Osteoblast (primary cell): ENCODE data around the gene BAG3. TPM values are rescaled to one million over a fixed set of nuclear protein-coding genes. Genes with fewer than 3 reads are reported as not detected.
"Not testable (repeated sequence)": the region's sequence is repeated elsewhere in the genome, so short reads cannot be mapped to it uniquely, and the experiment has no call there.

Experiments used
- DNase-seq: peaks from one replicate; pipeline ENCODE4 v3.0.0; 2011; ENCODE audit warnings: low spot score, mixed read lengths; ENCODE audit not compliant: insufficient read length; ENCODE audit errors: missing footprints
- H2AFZ ChIP-seq: 2 replicates; pipeline ENCODE4 v1.6.0; 2011; ENCODE audit warnings: mild to moderate bottlenecking, low read length
- H3K27ac ChIP-seq: 2 replicates; pipeline ENCODE4 v1.5.1; 2011; ENCODE audit warnings: mild to moderate bottlenecking, low read depth, low read length, moderate library complexity
- H3K27me3 ChIP-seq: 2 replicates; pipeline ENCODE4 v1.6.0; 2012; ENCODE audit warnings: mild to moderate bottlenecking, control low read depth, inconsistent platforms, low read length, moderate library complexity; ENCODE audit not compliant: insufficient read depth
- H3K36me3 ChIP-seq: 2 replicates; pipeline ENCODE4 v1.5.1; 2011; ENCODE audit warnings: mild to moderate bottlenecking, low read length, control low read depth, moderate library complexity; ENCODE audit not compliant: insufficient read depth
- H3K4me1 ChIP-seq: 2 replicates; pipeline ENCODE4 v1.5.1; 2011; ENCODE audit warnings: mild to moderate bottlenecking, low read length, control low read depth, moderate library complexity; ENCODE audit not compliant: insufficient read depth
- H3K4me2 ChIP-seq: 2 replicates; pipeline ENCODE4 v1.6.0; 2011; ENCODE audit warnings: mild to moderate bottlenecking, low read length; ENCODE audit not compliant: insufficient read depth
- H3K4me3 ChIP-seq: fragments of 200-600 bp; sonication (generic); 3 replicates; pipeline ENCODE4 v1.5.1; 2012; ENCODE audit warnings: mild to moderate bottlenecking, low read length, inconsistent platforms; ENCODE audit not compliant: insufficient read depth
- H3K79me2 ChIP-seq: 2 replicates; pipeline ENCODE4 v1.6.0; 2012; ENCODE audit warnings: mild to moderate bottlenecking, low read length, control low read depth, inconsistent platforms; ENCODE audit not compliant: insufficient read depth
- H3K9me3 ChIP-seq: 2 replicates; pipeline ENCODE4 v1.5.1; 2011; ENCODE audit warnings: low read depth, low read length, control low read depth
- H4K20me1 ChIP-seq: 2 replicates; pipeline ENCODE4 v1.6.0; 2012; ENCODE audit warnings: mild to moderate bottlenecking, low read length, control low read depth; ENCODE audit not compliant: insufficient read depth
- total RNA-seq: library from RNA; depleted of rRNA; stranded (reverse); fragments of >200 nt; gene quantifications from 2 replicates; pipeline ENCODE4 v1.2.3, GENCODE V29; 2012
- TF ChIP-seq, protein P1 (sequence below): IDR thresholded peaks from 2 replicates; pipeline ENCODE4 v1.5.1; 2011; ENCODE audit warnings: mild to moderate bottlenecking, low read depth, low read length, moderate library complexity; ENCODE audit errors: extremely low read depth

BAG3 gene
- total RNA-seq, 1 donor = 12.7 TPM

GRCh38 chr10:119705434-119705831 is 54.3 kb downstream of the BAG3 start:
- DNase-seq = no peak
- no peaks in the 10 kb centered on the region for H4K20me1 ChIP-seq

DNA sequence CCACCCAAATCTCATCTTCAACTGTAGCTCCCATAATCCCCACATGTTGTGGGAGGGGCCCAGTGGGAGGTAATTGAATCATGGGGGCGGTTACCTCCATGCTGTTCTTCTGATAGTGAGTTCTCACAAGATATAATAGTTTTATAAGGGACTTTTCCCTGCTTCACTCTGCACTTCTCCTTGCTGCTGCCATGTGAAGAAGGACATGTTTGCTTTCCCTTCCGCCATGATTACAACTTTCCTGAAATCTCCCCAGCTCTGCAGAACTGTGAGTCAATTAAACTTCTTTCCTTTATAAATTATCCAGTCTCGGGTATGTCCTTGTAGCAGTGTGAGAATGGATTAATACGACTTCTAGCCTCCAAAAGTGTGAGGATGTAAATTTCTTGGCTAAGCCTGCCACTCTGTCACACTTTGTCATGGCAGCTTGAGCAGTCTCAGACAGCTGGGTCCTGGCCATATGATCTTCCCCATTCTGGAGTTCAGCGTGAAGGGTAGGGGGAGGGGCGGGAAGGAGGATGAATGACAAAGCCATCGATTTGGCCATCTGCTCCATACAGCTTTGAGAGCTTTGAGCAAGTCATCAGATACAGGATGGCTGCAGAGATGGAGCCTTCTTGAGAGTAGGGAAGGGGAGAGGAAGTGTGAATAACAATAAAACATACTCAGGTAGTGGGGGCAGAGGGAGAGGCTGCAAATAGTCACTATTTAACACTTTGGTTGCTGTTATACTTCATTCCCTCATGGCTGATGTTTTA is 55.5 kb downstream of the BAG3 start:
- Histone ChIP-seq H3K4me2 (no peak overlapping the region), H3K4me1 (no peaks in the 10 kb centered on the region), H3K36me3 (no peaks in the 10 kb centered on the region), H3K27ac (no peak overlapping the region), H3K9me3 (no peaks in the 10 kb centered on the region), H4K20me1 (no peaks in the 10 kb centered on the region), H2AFZ (no peak overlapping the region), H3K4me3 (no peak overlapping the region), H3K79me2 (no peaks in the 10 kb centered on the region), H3K27me3 (no peaks in the 10 kb centered on the region)
- TF ChIP-seq, protein P1, sequence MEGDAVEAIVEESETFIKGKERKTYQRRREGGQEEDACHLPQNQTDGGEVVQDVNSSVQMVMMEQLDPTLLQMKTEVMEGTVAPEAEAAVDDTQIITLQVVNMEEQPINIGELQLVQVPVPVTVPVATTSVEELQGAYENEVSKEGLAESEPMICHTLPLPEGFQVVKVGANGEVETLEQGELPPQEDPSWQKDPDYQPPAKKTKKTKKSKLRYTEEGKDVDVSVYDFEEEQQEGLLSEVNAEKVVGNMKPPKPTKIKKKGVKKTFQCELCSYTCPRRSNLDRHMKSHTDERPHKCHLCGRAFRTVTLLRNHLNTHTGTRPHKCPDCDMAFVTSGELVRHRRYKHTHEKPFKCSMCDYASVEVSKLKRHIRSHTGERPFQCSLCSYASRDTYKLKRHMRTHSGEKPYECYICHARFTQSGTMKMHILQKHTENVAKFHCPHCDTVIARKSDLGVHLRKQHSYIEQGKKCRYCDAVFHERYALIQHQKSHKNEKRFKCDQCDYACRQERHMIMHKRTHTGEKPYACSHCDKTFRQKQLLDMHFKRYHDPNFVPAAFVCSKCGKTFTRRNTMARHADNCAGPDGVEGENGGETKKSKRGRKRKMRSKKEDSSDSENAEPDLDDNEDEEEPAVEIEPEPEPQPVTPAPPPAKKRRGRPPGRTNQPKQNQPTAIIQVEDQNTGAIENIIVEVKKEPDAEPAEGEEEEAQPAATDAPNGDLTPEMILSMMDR = no peak
- DNase-seq = no peak

More at GRCh38 chr10:119705434-119705831, 54.3 kb downstream of the BAG3 start:
- H3K27ac ChIP-seq = no peak overlapping the region
- TF ChIP-seq, protein P1 = no peak
- no peaks in the 10 kb centered on the region for H3K36me3 ChIP-seq
- no peaks in the 10 kb centered on the region for H3K79me2 ChIP-seq
- H3K9me3 ChIP-seq = no peaks in the 10 kb centered on the region
- H3K27me3 ChIP-seq = no peaks in the 10 kb centered on the region
- H3K4me3 ChIP-seq = no peak overlapping the region
- H3K4me2 ChIP-seq = no peak overlapping the region
- no peak overlapping the region for H2AFZ ChIP-seq
- H3K4me1 ChIP-seq = no peaks in the 10 kb centered on the region

GRCh38 chr10:119707331-119707730 is 56.2 kb downstream of the BAG3 start:
- not testable (repeated sequence) for H3K4me2 ChIP-seq, H3K4me1 ChIP-seq, H3K36me3 ChIP-seq, H3K27me3 ChIP-seq, H3K27ac ChIP-seq, H3K4me3 ChIP-seq, H2AFZ ChIP-seq, H4K20me1 ChIP-seq, H3K79me2 ChIP-seq, DNase-seq, H3K9me3 ChIP-seq

DNA sequence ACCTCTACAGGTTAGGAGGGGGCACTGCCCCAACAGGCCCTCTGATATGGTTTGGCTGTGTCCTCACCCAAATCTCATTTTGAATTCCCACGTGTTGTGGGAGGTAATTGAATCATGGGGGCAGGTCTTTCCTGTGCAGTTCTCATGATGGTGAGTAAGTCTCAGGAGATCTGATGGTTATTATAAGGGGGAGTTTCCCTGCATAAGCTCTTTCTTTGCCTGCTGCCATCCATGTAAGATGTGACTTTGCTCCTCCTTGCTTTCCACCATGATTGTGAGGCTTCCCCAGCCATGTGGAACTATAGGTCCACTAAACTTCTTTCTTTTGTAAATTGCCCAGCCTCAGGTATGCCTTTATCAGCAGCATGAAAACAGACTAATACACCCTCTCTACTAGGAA is 59.8 kb downstream of the BAG3 start:
- not testable (repeated sequence) for H3K27me3 ChIP-seq, DNase-seq, H3K4me3 ChIP-seq, H3K4me1 ChIP-seq, H3K79me2 ChIP-seq, H3K27ac ChIP-seq, H3K9me3 ChIP-seq, H2AFZ ChIP-seq, H3K4me2 ChIP-seq, H3K36me3 ChIP-seq, H4K20me1 ChIP-seq

DNA sequence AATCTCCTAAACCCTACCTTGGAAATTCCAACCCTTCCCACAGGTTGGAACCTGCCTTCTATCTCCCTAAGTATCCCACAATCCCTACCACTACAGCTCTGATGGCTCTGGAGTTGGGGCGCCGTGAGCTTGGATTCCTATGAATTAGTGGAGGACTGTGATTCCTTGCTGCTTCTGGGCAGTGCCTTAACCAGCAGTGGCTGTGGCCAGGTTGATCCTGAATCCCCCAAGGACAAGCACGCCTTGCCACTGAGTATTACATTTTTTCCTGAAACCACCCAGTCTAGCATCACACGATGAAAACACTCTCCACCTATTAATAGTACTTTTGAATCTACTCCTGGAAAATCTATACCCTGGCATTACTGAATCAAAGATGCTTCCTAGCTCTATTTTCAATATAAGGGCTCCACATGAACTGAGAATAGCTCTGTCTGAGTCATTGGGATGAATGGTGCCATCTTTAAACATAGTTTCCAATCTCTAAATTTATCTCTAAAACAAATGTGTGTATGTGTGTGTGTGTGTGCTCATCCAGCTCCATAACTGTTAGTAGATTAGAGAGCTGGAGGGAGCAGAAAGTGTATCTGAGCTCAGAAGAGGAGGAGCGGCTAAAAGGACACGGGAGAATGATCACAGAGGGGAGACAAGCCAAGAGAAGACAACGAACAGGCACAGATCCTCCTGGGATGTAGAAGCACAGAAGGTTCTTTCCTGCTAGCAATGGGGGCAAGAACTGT is 62.7 kb downstream of the BAG3 start:
- DNase-seq = no peak
- TF ChIP-seq, protein P1 = no peak
- no peak overlapping the region for H3K27ac ChIP-seq
- H3K4me1 ChIP-seq = no peaks in the 10 kb centered on the region
- H3K4me2 ChIP-seq = no peak overlapping the region
- no peaks in the 10 kb centered on the region for H3K79me2 ChIP-seq
- no peaks in the 10 kb centered on the region for H3K36me3 ChIP-seq
- H3K27me3 ChIP-seq = no peaks in the 10 kb centered on the region
- H4K20me1 ChIP-seq = no peaks in the 10 kb centered on the region
- no peak overlapping the region for H3K4me3 ChIP-seq
- H3K9me3 ChIP-seq = no peaks in the 10 kb centered on the region
- H2AFZ ChIP-seq = peak overlapping the region; percentile 28
